A673 (cell line): Measurements from ENCODE around the gene DXO. TPM values are rescaled to one million over a fixed set of nuclear protein-coding genes. Genes with fewer than 3 reads are reported as not detected.

Experiments
- BruUV-seq: library from RNA; stranded (reverse); fragments of 400-500 nt; replicated peaks from 2 replicates; lab custom pipeline; 2021; lab: Mats Ljungman, UMichigan
- CTCF ChIA-PET: fragments of 300-600 bp; sonication (Branson Sonifier 250); formaldehyde crosslinking; loops from one replicate; lab custom pipeline; 2022; ENCODE audit warnings: antibody characterized with exemption; lab: Charles Lee
- POLR2A ChIA-PET: fragments of 300-600 bp; sonication (Branson Sonifier 250); formaldehyde crosslinking; loops from one replicate; lab custom pipeline; 2022; ENCODE audit warnings: antibody characterized with exemption; ENCODE audit not compliant: low non-redundant PET; lab: Charles Lee
- DNase-seq: peaks from one replicate; pipeline ENCODE4 v3.0.0-alpha.2; 2015; ENCODE audit warnings: low spot score
- H3K27ac ChIP-seq: fragments of 200-600 bp; sonication (generic); 2 replicates; pipeline ENCODE4 v1.5.1; 2016; ENCODE audit warnings: mixed run types, low read depth, mild to moderate bottlenecking, mixed read lengths, antibody characterized with exemption, low read length; ENCODE audit not compliant: poor library complexity, severe bottlenecking
- H3K27me3 ChIP-seq: fragments of 200-600 bp; sonication (generic); replicated peaks from 2 replicates; pipeline ENCODE4 v1.6.1; 2017; ENCODE audit warnings: mixed run types, low read depth, mild to moderate bottlenecking, mixed read lengths, antibody characterized with exemption, low read length; ENCODE audit not compliant: insufficient read depth, poor library complexity
- H3K36me3 ChIP-seq: fragments of 200-600 bp; sonication (generic); 2 replicates; pipeline ENCODE4 v1.6.1; 2016; ENCODE audit warnings: mixed run types, mild to moderate bottlenecking, mixed read lengths, antibody characterized with exemption, low read length; ENCODE audit not compliant: insufficient read depth, poor library complexity, severe bottlenecking
- H3K4me1 ChIP-seq: fragments of 200-600 bp; sonication (generic); 2 replicates; pipeline ENCODE4 v1.6.1; 2017; ENCODE audit warnings: mixed run types, mild to moderate bottlenecking, mixed read lengths, antibody characterized with exemption, low read length; ENCODE audit not compliant: insufficient read depth, poor library complexity, severe bottlenecking
- H3K4me3 ChIP-seq: fragments of 200-600 bp; sonication (generic); 2 replicates; pipeline ENCODE4 v1.5.1; 2016; ENCODE audit warnings: low read depth, mixed run types, mild to moderate bottlenecking, mixed read lengths, low read length; ENCODE audit not compliant: poor library complexity, severe bottlenecking
- H3K9me3 ChIP-seq: fragments of 200-600 bp; sonication (generic); 2 replicates; pipeline ENCODE4 v1.6.1; 2016; ENCODE audit warnings: mixed run types, low read depth, mild to moderate bottlenecking, mixed read lengths, antibody characterized with exemption, low read length; ENCODE audit not compliant: poor library complexity, severe bottlenecking
- EZH2 ChIP-seq: fragments of 200-600 bp; sonication (generic); IDR thresholded peaks from 2 replicates; pipeline ENCODE4 v1.6.1; 2017; ENCODE audit warnings: borderline replicate concordance, low read depth, mild to moderate bottlenecking, mixed read lengths, antibody characterized with exemption, low read length; ENCODE audit not compliant: poor library complexity, severe bottlenecking
- intact Hi-C: fragments of 100-400 bp; cut with micrococcal nuclease; formaldehyde crosslinking; loops from one replicate; pipeline ENCODE4 v1.10.0; 2022; ENCODE audit not compliant: unreplicated experiment
- total RNA-seq: library from RNA; stranded (reverse); gene quantifications from 2 replicates; pipeline ENCODE4 v1.2.3, GENCODE V29; 2021
- TF ChIP-seq, protein P1 (sequence below): fragments of 300-800, 200-600 bp; sonication (generic); conservative IDR thresholded peaks from 2 replicates; pipeline ENCODE4 v1.5.1; 2017; ENCODE audit warnings: low read depth, mild to moderate bottlenecking, antibody characterized with exemption, low read length, moderate library complexity, mixed read lengths

DXO gene
- total RNA-seq, 1 experiment from 2014 or later = 35.6 TPM

DNA sequence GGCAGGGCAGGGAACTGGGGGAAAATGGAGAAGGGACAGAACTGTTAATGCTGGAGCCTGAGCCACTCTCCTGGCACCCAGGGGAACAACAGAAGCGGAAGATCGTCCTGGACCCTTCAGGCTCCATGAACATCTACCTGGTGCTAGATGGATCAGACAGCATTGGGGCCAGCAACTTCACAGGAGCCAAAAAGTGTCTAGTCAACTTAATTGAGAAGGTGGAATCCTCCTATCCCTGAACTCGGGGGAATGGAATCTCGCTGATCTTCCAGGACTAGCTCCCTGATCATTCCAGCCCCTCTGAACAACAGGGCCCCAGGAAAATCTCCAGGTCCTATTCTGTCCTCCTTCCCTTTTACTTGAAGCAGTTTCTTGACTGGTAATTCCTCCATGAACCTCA is 24.1 kb downstream of the DXO start:
- H3K4me3 ChIP-seq = no peak overlapping the region
- ChIA-PET CTCF (no interaction called here), POLR2A (no interaction called here)
- no peaks in the 10 kb centered on the region for H3K27me3 ChIP-seq
- peaks cover 15% of the 10 kb centered on the region for H3K36me3 ChIP-seq
- H3K9me3 ChIP-seq = no peaks in the 10 kb centered on the region
- no peak overlapping the region for H3K27ac ChIP-seq
- TF ChIP-seq, protein P1, sequence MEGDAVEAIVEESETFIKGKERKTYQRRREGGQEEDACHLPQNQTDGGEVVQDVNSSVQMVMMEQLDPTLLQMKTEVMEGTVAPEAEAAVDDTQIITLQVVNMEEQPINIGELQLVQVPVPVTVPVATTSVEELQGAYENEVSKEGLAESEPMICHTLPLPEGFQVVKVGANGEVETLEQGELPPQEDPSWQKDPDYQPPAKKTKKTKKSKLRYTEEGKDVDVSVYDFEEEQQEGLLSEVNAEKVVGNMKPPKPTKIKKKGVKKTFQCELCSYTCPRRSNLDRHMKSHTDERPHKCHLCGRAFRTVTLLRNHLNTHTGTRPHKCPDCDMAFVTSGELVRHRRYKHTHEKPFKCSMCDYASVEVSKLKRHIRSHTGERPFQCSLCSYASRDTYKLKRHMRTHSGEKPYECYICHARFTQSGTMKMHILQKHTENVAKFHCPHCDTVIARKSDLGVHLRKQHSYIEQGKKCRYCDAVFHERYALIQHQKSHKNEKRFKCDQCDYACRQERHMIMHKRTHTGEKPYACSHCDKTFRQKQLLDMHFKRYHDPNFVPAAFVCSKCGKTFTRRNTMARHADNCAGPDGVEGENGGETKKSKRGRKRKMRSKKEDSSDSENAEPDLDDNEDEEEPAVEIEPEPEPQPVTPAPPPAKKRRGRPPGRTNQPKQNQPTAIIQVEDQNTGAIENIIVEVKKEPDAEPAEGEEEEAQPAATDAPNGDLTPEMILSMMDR = no peak
- no peak for TF ChIP-seq EZH2
- H3K4me1 ChIP-seq = no peaks in the 10 kb centered on the region
- intact Hi-C loops = no loop called here
- no peak for DNase-seq
- BruUV-seq = no TSS peak

DNA sequence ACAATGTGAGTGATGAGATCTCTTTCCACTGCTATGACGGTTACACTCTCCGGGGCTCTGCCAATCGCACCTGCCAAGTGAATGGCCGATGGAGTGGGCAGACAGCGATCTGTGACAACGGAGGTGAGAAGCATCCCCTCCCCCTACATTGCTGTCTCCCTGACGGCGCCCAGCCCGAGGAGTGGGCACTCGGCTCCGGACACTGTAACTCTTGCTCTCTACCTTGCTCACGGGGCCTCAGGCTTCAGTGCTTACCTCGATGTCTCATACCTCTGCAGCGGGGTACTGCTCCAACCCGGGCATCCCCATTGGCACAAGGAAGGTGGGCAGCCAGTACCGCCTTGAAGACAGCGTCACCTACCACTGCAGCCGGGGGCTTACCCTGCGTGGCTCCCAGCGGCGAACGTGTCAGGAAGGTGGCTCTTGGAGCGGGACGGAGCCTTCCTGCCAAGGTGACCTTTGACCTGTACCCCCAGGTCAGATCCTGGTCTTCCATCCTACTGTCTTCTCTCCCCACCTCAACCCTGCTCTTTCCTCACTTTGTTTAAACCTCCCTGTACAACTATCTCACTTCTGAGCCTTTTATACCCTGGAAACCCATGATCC is 24.8 kb downstream of the DXO start:
- BruUV-seq = no TSS peak
- intact Hi-C loops = no loop called here
- H3K27me3 ChIP-seq = no peaks in the 10 kb centered on the region
- POLR2A ChIA-PET = no interaction called here
- H3K27ac ChIP-seq = no peak overlapping the region
- H3K4me3 ChIP-seq = no peak overlapping the region
- H3K4me1 ChIP-seq = no peaks in the 10 kb centered on the region
- peaks cover 8% of the 10 kb centered on the region for H3K36me3 ChIP-seq
- CTCF ChIA-PET = no interaction called here
- TF ChIP-seq EZH2 = no peak
- TF ChIP-seq, protein P1 = no peak
- no peaks in the 10 kb centered on the region for H3K9me3 ChIP-seq
- DNase-seq = no peak

DNA sequence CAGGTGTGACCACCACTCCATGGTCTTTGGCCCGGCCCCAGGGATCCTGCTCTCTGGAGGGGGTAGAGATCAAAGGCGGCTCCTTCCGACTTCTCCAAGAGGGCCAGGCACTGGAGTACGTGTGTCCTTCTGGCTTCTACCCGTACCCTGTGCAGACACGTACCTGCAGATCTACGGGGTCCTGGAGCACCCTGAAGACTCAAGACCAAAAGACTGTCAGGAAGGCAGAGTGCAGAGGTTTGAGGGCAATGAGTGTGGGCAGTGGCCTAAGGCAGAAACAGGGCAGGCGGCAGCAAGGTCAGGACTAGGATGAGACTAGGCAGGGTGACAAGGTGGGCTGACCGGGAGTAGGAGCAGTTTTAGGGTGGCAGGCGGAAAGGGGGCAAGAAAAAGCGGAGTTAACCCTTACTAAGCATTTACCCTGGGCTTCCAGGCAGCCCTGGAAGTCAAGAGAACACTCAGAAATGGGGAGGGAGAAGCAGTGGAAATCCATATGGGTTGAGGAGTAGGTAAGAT is 25.5 kb downstream of the DXO start:
- ChIA-PET CTCF (no interaction called here), POLR2A (no interaction called here)
- Histone ChIP-seq H3K36me3 (peaks cover under 1% of the 10 kb centered on the region), H3K4me1 (no peaks in the 10 kb centered on the region), H3K27me3 (no peaks in the 10 kb centered on the region), H3K4me3 (no peak overlapping the region), H3K9me3 (no peaks in the 10 kb centered on the region), H3K27ac (no peak overlapping the region)
- intact Hi-C loops = no loop called here
- DNase-seq = no peak
- BruUV-seq = no TSS peak
- TF ChIP-seq, protein P1 = no peak
- no peak for TF ChIP-seq EZH2
